Ishikawa (cell line): Measurements from ENCODE around the gene TMEM114.

Source experiments
- CEBPB ChIP-seq: IDR thresholded peaks from 2 replicates; pipeline ENCODE4 v1.6.1; 2012
- CREB1 ChIP-seq: IDR thresholded peaks from 2 replicates; pipeline ENCODE4 v1.6.1; 2012; ENCODE audit warnings: low read depth
- EGR1 ChIP-seq: IDR thresholded peaks from 2 replicates; pipeline ENCODE4 v1.6.1; 2012
- EP300 ChIP-seq: IDR thresholded peaks from 2 replicates; pipeline ENCODE4 v1.6.1; 2012; ENCODE audit warnings: borderline replicate concordance
- FOXM1 ChIP-seq: IDR thresholded peaks from 2 replicates; pipeline ENCODE4 v1.6.1; 2012; ENCODE audit warnings: low read depth, borderline replicate concordance
- NFIC ChIP-seq: IDR thresholded peaks from 2 replicates; pipeline ENCODE4 v1.6.1; 2012
- RAD21 ChIP-seq: IDR thresholded peaks from 2 replicates; pipeline ENCODE4 v1.6.1; 2012; ENCODE audit warnings: low read depth
- TAF1 ChIP-seq: IDR thresholded peaks from 2 replicates; pipeline ENCODE4 v1.6.1; 2012; ENCODE audit warnings: low read depth, mild to moderate bottlenecking
- TCF12 ChIP-seq: IDR thresholded peaks from 2 replicates; pipeline ENCODE4 v1.6.1; 2012; ENCODE audit warnings: low read depth
- TEAD4 ChIP-seq: IDR thresholded peaks from 2 replicates; pipeline ENCODE4 v1.6.1; 2012
- YY1 ChIP-seq: IDR thresholded peaks from 2 replicates; pipeline ENCODE4 v1.6.1; 2012; ENCODE audit warnings: low read depth
- ZBTB7A ChIP-seq: IDR thresholded peaks from 2 replicates; pipeline ENCODE4 v1.6.1; 2012; ENCODE audit warnings: low read depth
- TF ChIP-seq, protein P1 (sequence below): IDR thresholded peaks from 2 replicates; pipeline ENCODE4 v1.6.1; 2012
- TF ChIP-seq, protein P2 (sequence below): IDR thresholded peaks from 2 replicates; pipeline ENCODE4 v1.6.1; 2012
- TF ChIP-seq, protein P3 (sequence below): IDR thresholded peaks from 2 replicates; pipeline ENCODE4 v1.6.1; 2012; ENCODE audit warnings: low read depth, mild to moderate bottlenecking

TMEM114 gene

DNA sequence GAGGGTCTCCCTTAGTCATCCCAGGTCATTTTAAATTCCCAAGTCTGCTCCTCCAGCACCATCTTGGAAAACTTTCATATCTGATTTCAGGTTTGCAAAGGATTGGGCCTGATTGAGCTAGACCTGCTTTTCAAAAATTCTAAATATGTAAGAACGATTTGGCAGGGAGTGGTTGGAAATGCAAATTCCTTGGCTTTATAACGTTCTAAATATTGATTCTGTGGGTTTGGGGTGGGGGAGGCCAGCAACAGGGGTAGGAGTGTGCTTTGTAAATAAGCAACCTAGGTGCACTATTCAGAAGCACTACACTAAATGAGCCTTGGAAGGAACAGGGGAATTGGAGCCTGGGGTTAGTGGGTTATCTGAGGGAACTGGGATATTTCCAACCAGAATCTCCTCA is 47.9 kb downstream of the TMEM114 start:
- TF ChIP-seq, protein P1, sequence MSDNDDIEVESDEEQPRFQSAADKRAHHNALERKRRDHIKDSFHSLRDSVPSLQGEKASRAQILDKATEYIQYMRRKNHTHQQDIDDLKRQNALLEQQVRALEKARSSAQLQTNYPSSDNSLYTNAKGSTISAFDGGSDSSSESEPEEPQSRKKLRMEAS: no peak
- no peak for TF ChIP-seq CEBPB
- no peak for TF ChIP-seq ZBTB7A
- no peak for TF ChIP-seq TCF12
- TF ChIP-seq TAF1: no peak
- TF ChIP-seq EP300: no peak
- TF ChIP-seq TEAD4: no peak
- TF ChIP-seq YY1: no peak
- TF ChIP-seq, protein P2, sequence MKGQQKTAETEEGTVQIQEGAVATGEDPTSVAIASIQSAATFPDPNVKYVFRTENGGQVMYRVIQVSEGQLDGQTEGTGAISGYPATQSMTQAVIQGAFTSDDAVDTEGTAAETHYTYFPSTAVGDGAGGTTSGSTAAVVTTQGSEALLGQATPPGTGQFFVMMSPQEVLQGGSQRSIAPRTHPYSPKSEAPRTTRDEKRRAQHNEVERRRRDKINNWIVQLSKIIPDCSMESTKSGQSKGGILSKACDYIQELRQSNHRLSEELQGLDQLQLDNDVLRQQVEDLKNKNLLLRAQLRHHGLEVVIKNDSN: no peak
- TF ChIP-seq, protein P3, sequence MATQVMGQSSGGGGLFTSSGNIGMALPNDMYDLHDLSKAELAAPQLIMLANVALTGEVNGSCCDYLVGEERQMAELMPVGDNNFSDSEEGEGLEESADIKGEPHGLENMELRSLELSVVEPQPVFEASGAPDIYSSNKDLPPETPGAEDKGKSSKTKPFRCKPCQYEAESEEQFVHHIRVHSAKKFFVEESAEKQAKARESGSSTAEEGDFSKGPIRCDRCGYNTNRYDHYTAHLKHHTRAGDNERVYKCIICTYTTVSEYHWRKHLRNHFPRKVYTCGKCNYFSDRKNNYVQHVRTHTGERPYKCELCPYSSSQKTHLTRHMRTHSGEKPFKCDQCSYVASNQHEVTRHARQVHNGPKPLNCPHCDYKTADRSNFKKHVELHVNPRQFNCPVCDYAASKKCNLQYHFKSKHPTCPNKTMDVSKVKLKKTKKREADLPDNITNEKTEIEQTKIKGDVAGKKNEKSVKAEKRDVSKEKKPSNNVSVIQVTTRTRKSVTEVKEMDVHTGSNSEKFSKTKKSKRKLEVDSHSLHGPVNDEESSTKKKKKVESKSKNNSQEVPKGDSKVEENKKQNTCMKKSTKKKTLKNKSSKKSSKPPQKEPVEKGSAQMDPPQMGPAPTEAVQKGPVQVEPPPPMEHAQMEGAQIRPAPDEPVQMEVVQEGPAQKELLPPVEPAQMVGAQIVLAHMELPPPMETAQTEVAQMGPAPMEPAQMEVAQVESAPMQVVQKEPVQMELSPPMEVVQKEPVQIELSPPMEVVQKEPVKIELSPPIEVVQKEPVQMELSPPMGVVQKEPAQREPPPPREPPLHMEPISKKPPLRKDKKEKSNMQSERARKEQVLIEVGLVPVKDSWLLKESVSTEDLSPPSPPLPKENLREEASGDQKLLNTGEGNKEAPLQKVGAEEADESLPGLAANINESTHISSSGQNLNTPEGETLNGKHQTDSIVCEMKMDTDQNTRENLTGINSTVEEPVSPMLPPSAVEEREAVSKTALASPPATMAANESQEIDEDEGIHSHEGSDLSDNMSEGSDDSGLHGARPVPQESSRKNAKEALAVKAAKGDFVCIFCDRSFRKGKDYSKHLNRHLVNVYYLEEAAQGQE: no peak
- TF ChIP-seq CREB1: no peak

DNA sequence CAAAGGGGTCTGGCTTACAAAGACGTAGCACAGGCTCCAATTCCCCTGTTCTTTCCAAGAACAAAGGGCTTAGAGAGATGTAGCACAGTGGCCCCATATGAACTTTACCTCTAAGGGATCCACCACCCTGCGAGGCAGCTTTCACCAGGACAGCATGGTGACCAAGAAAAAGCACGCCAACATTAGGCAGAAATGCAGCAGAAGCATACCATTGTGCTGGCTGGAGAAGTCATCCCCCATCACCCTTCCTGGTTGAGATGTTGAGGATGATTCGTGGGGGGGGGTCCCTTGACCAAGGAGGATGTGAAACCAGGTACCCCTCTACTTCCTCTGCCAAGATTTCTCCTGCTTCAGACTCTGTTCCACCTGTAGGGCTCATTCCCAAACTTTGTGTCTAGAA is 48.4 kb downstream of the TMEM114 start:
- TF ChIP-seq, protein P2: no peak
- TF ChIP-seq YY1 (no peak), RAD21 (no peak), NFIC (no peak), CEBPB (no peak), TEAD4 (no peak), TCF12 (no peak), EP300 (no peak), ZBTB7A (no peak), CREB1 (no peak), EGR1 (no peak), FOXM1 (no peak), TAF1 (no peak)
- TF ChIP-seq, protein P1: no peak
- TF ChIP-seq, protein P3: no peak

DNA sequence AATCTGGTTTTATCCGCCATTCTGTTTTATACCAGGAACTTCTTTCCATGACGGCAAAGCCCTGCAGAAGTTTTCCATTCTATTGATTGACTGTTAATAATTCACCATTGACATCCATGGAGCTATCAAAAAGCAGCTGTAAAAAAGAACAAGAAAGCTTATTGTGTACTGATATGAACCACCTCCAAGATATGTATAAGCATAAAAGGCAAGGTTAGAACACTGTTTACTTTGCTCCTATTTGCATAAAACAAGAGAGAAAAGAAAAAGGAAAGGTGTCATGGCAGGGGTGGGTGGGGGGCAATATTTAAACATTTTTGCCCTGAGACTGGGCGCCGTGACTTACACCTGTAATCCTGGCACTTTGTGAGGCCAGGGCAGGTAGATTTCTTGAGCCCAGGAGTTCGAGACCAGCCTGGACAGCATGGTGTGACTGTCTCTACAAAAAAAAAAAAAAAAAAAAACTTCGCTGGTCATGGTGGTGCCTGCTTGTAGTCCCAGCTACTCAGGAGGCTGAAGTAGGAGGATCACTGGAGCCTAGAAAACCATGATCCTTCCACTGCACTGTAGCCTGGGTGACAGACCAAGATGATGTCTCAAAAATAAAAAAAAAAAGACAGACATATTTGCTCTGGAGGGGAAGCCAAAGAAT is 52.5 kb downstream of the TMEM114 start:
- TF ChIP-seq EGR1: no peak
- TF ChIP-seq YY1: no peak

DNA sequence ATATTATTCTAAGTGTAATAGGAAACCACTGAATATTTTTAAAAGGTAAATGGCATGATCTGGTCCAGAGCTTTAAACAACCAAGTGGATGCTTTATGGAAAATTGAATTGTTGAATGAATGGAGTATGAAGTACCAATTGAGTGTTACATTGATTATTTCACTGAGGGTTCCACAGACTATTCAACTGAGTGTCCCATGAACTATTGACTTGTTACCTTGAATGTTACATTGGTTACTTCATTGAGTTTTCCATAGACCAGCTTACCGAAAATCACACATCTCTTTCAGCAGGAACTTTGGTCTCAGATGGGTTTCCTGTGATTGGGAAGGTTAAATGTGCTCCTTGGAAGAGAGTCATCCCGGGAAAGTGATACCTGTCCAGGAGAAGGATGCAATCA is 56.8 kb downstream of the TMEM114 start:
- TF ChIP-seq CEBPB (no peak), NFIC (no peak), CREB1 (no peak), YY1 (no peak), ZBTB7A (no peak), EGR1 (no peak), TEAD4 (no peak), FOXM1 (no peak), RAD21 (no peak), EP300 (no peak), TCF12 (no peak), TAF1 (no peak)
- TF ChIP-seq, protein P3: no peak
- TF ChIP-seq, protein P2: no peak
- TF ChIP-seq, protein P1: no peak
